K562 (cell line): ENCODE results near the gene ENTR1. TPM values are rescaled to one million over a fixed set of nuclear protein-coding genes. Genes with fewer than 3 reads are reported as not detected.

Experiments
- ATAC-seq: fragments of 200-7000 bp; cut with Tn5 transposase; 3 replicates; pipeline ENCODE4 v1.9.1; 2020; ENCODE audit warnings: moderate library complexity
- BruUV-seq: library from RNA; stranded (reverse); fragments of 400-500 nt; replicated peaks from 2 replicates; lab custom pipeline; 2021; lab: Mats Ljungman, UMichigan
- CTCF ChIA-PET: fragments of 300-600 bp; formaldehyde crosslinking; extraction: SDS; loops from one replicate; lab custom pipeline; 2021; ENCODE audit warnings: low intra/inter-chr PET ratio; lab: Yijun Ruan, JAX
- POLR2A ChIA-PET: fragments of 300-600, 350-650 bp; sonication (Branson Sonifier 250); formaldehyde crosslinking; extraction: SDS; loops from one replicate; lab custom pipeline; 2021; ENCODE audit warnings: antibody characterized with exemption, inconsistent platforms; lab: Yijun Ruan, JAX
- DNase-seq, 4 experiments: peaks; one replicate each; pipeline versions ENCODE4 v3.0.0 to v3.0.0-alpha.2; 2011 to 2018; ENCODE audit warnings: low spot score in 3 of 4, mixed read lengths in 3 of 4; ENCODE audit errors: extremely low read depth in 1 of 4
- FAIRE-seq: peaks from 2 replicates; lab custom pipeline; 2011; peaks lifted over from hg19 to GRCh38; lab: Jason Lieb, UNC
- H2AFZ ChIP-seq: 2 replicates; pipeline ENCODE4 v1.6.0; 2011; ENCODE audit warnings: low read depth, low read length, control low read depth, inconsistent platforms
- H3K27ac ChIP-seq: fragments of 200-600 bp; 3 replicates; pipeline ENCODE4 v1.8.0; 2011; ENCODE audit warnings: low read depth, mild to moderate bottlenecking, control low read depth, inconsistent platforms, low read length, moderate library complexity, mixed read lengths; ENCODE audit errors: extremely low read depth
- H3K27me3 ChIP-seq, 2 experiments: fragments of 300-600 bp in 1 of 2; 2 replicates in 1 of 2; 3 replicates in 1 of 2; pipeline versions ENCODE4 v1.6.0 to v1.8.0; 2011; ENCODE audit warnings: inconsistent platforms in 2 of 2, low read length in 2 of 2, mild to moderate bottlenecking in 1 of 2, mixed read lengths in 1 of 2, moderate library complexity in 1 of 2; ENCODE audit not compliant: control insufficient read depth in 2 of 2, insufficient read depth in 2 of 2
- H3K36me3 ChIP-seq: fragments of 300-600 bp; 3 replicates; pipeline ENCODE4 v1.8.0; 2011; ENCODE audit warnings: mild to moderate bottlenecking, low read length, inconsistent platforms; ENCODE audit not compliant: control insufficient read depth, insufficient read depth
- H3K4me1 ChIP-seq, 2 experiments: fragments of 200-600 bp in 1 of 2; replicated peaks in 1 of 2; 2 replicates in 1 of 2; 3 replicates in 1 of 2; pipeline versions ENCODE4 v1.5.1 to v1.8.0; 2011; ENCODE audit warnings: inconsistent platforms in 2 of 2, low read length in 2 of 2, mild to moderate bottlenecking in 1 of 2, mixed read lengths in 1 of 2, moderate library complexity in 1 of 2; ENCODE audit not compliant: control insufficient read depth in 2 of 2, insufficient read depth in 2 of 2
- H3K4me2 ChIP-seq: 2 replicates; pipeline ENCODE4 v1.6.1; 2011; ENCODE audit warnings: low read length, control low read depth, inconsistent platforms, mixed read lengths; ENCODE audit not compliant: insufficient read depth
- H3K4me3 ChIP-seq: fragments of 200-600 bp; sonication (generic), shearing (Covaris generic); 2 replicates; pipeline ENCODE4 v1.5.1; 2016; ENCODE audit warnings: control low read depth, inconsistent platforms
- H3K79me2 ChIP-seq: fragments of 200-600 bp; 3 replicates; pipeline ENCODE4 v1.8.0; 2011; ENCODE audit warnings: low read length, inconsistent platforms; ENCODE audit not compliant: control insufficient read depth, insufficient read depth
- H3K9ac ChIP-seq, 2 experiments: 2 replicates each; pipeline versions ENCODE4 v1.6.0 to v1.6.1; 2011; ENCODE audit warnings: low read depth in 2 of 2, low read length in 2 of 2, control low read depth in 1 of 2, inconsistent platforms in 1 of 2, mild to moderate bottlenecking in 1 of 2, mixed read lengths in 1 of 2; ENCODE audit not compliant: insufficient read depth in 1 of 2
- H3K9me1 ChIP-seq: one replicate; pipeline ENCODE4 v1.6.0; 2011; ENCODE audit warnings: inconsistent platforms, mild to moderate bottlenecking, low read length, moderate library complexity; ENCODE audit not compliant: control insufficient read depth, insufficient read depth
- H3K9me3 ChIP-seq: replicated peaks from 2 replicates; pipeline ENCODE4 v1.5.1; 2011; ENCODE audit warnings: low read depth, low read length, inconsistent platforms; ENCODE audit not compliant: control insufficient read depth, insufficient read depth
- H4K20me1 ChIP-seq: replicated peaks from 2 replicates; pipeline ENCODE4 v1.6.1; 2011; ENCODE audit warnings: low read length, inconsistent platforms, mixed read lengths; ENCODE audit not compliant: control insufficient read depth, insufficient read depth
- POLR2G ChIP-seq: fragments of 200-400 bp; formaldehyde crosslinking; IDR thresholded peaks from 2 replicates; pipeline ENCODE4 v1.6.1; 2017; ENCODE audit warnings: low read depth, mild to moderate bottlenecking, antibody characterized with exemption, low read length, moderate library complexity
- WGBS: fragments of 100-300 bp; shearing (Covaris generic); methylation state at CpG from one replicate; pipeline ENCODE4 v1.1.6; 2016; ENCODE audit warnings: low coverage, mixed read lengths; ENCODE audit not compliant: insufficient coverage; ENCODE audit errors: missing lambda C conversion rate; 5-methylcytosine and 5-hydroxymethylcytosine counted together
- in situ Hi-C: fragments of 300-500 bp; cut with MboI; formaldehyde crosslinking; loops from 4 replicates; pipeline ENCODE4 v1.15.0; 2018; ENCODE audit warnings: inconsistent platforms, mixed read lengths
- intact Hi-C: fragments of 100-400 bp; cut with micrococcal nuclease; formaldehyde crosslinking; loops from 2 replicates; pipeline ENCODE4 v1.14.2; 2022
- polyA plus RNA-seq, 8 experiments: library from polyadenylated mRNA; depleted of rRNA in 4 of 8; stranded (reverse) in 5 of 8; unstranded in 3 of 8; fragments of >200 nt; fragmentation: Nextera tagmentation in 2 of 8; fragmentation: Illumina TruSeq in 1 of 8; extraction: Ambion mirVana in 2 of 8; extraction: Trizol in 1 of 8; gene quantifications; 2 replicates each; pipeline versions ENCODE4 v1.2.1 to v1.2.3, GENCODE V29; 2011 to 2014; ENCODE audit warnings: inconsistent platforms in 1 of 8, missing spikeins in 1 of 8
- total RNA-seq, 7 experiments: library from RNA; depleted of rRNA in 6 of 7; stranded (reverse); fragments of >200 nt in 6 of 7; fragmentation: Illumina TruSeq in 2 of 7; extraction: Trizol in 2 of 7; gene quantifications; 2 replicates each; pipeline versions ENCODE4 v1.2.1 to v1.2.3, GENCODE V29; 2011 to 2021; ENCODE audit warnings: low replicate concordance in 1 of 7
- TF ChIP-seq, protein P1 (sequence below): sonication (generic); formaldehyde crosslinking; IDR thresholded peaks from 2 replicates; pipeline ENCODE4 v1.8.0; 2022; ENCODE audit warnings: mild to moderate bottlenecking, low read depth, missing genetic modification reagents
- TF ChIP-seq, protein P2 (sequence below): sonication (generic); formaldehyde crosslinking; IDR thresholded peaks from 2 replicates; pipeline ENCODE4 v1.8.1; 2023; ENCODE audit warnings: mild to moderate bottlenecking, missing genetic modification reagents

The ENTR1 gene
- total and polyA plus RNA-seq, 9 of the 15 experiments (the other 6 are each of a cell fraction or from before 2014, with no cell fraction given), result 6.7 to 106 (median 72.6) TPM

DNA sequence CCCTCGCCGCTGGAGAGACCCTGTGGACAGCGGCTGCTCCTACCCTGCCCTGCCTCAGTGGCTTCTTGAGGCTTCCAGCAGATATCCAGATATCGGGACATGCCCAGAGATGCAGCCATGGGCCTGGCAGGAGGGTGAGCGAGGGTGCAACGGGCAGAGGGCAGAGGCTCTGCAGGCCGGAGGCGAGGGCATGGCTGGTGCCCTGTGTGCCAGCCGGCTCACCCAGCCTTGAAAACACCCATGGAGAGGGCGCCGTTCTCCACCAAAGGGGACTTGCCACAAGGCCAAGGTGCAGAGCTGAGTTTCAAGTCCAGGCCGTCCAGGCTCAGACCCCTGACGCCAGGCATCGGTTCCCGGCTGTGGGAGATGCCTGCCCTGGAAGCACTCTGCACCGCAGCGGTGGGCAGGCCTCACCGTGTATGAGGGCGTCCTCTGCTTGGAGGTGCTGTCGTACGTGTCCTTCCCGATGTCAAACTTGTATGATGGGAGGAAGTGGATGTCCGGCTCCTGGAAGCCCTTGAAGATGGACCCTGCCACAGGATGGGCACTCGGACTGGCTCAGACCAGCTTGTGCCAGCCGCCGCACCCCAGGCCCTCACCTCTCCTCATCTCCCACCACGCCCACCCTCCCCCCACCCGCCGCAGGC is 20.3 kb upstream of the ENTR1 start:
- peak overlapping the region in 1 of 2 experiments; percentile 45; a peak in 1 of 4 replicates for H3K9ac ChIP-seq
- no peak overlapping the region for H3K4me2 ChIP-seq
- 94% methylated on average over 24 of the region's 29 CpGs for WGBS
- BruUV-seq, result no TSS peak
- peaks cover 9% of the 10 kb centered on the region for H3K9me1 ChIP-seq
- peaks cover 55% of the 10 kb centered on the region; the same call in 2 of the 3 replicates for H3K36me3 ChIP-seq
- H3K27me3 ChIP-seq, result no peaks in the 10 kb centered on the region
- 0 out of 2 replicates have a peak, but pooled peaks have one; percentile 3 for TF ChIP-seq POLR2G
- TF ChIP-seq, protein P1, sequence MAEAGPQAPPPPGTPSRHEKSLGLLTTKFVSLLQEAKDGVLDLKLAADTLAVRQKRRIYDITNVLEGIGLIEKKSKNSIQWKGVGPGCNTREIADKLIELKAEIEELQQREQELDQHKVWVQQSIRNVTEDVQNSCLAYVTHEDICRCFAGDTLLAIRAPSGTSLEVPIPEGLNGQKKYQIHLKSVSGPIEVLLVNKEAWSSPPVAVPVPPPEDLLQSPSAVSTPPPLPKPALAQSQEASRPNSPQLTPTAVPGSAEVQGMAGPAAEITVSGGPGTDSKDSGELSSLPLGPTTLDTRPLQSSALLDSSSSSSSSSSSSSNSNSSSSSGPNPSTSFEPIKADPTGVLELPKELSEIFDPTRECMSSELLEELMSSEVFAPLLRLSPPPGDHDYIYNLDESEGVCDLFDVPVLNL (CRISPR knock-in tag), result no peak
- TF ChIP-seq, protein P2, sequence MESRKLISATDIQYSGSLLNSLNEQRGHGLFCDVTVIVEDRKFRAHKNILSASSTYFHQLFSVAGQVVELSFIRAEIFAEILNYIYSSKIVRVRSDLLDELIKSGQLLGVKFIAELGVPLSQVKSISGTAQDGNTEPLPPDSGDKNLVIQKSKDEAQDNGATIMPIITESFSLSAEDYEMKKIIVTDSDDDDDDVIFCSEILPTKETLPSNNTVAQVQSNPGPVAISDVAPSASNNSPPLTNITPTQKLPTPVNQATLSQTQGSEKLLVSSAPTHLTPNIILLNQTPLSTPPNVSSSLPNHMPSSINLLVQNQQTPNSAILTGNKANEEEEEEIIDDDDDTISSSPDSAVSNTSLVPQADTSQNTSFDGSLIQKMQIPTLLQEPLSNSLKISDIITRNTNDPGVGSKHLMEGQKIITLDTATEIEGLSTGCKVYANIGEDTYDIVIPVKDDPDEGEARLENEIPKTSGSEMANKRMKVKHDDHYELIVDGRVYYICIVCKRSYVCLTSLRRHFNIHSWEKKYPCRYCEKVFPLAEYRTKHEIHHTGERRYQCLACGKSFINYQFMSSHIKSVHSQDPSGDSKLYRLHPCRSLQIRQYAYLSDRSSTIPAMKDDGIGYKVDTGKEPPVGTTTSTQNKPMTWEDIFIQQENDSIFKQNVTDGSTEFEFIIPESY, result peak; percentile 3; the same call in 1 of the 2 replicates
- TF ChIP-seq, all 486 proteins: peak for 2
- H2AFZ ChIP-seq, result no peak overlapping the region
- ChIA-PET POLR2A (interaction anchor here (0.6 to 1.5 kb wide), 2 partner anchors 14 to 892 kb away, joined by 3 to 4 read pairs; no protein-coding TSS in a partner anchor), CTCF (no interaction called here)
- no peak overlapping the region for H3K27ac ChIP-seq
- DNase-seq (no peak), FAIRE-seq (no peak), ATAC-seq (no peak)
- 0 out of 2 replicates have a peak, but pooled peaks cover 3% of the 10 kb centered on the region for H4K20me1 ChIP-seq
- peaks cover 10% of the 10 kb centered on the region for H3K79me2 ChIP-seq
- in situ Hi-C loops (no loop called here), intact Hi-C loops (no loop called here)
- no peaks in the 10 kb centered on the region for H3K9me3 ChIP-seq
- no peak overlapping the region for H3K4me3 ChIP-seq
- H3K4me1 ChIP-seq, result peaks cover 0 to 31% of the 10 kb centered on the region in 2 experiments; a peak in 2 of 5 replicates
